ENCODE data around the gene NFIX. TPM values are rescaled to one million over a fixed set of nuclear protein-coding genes. Genes with fewer than 3 reads are reported as not detected.

Gene NFIX
- total RNA-seq, 4 donors from 2014 or later, result 32.3 to 81.2 (median 51.6) TPM

DNA sequence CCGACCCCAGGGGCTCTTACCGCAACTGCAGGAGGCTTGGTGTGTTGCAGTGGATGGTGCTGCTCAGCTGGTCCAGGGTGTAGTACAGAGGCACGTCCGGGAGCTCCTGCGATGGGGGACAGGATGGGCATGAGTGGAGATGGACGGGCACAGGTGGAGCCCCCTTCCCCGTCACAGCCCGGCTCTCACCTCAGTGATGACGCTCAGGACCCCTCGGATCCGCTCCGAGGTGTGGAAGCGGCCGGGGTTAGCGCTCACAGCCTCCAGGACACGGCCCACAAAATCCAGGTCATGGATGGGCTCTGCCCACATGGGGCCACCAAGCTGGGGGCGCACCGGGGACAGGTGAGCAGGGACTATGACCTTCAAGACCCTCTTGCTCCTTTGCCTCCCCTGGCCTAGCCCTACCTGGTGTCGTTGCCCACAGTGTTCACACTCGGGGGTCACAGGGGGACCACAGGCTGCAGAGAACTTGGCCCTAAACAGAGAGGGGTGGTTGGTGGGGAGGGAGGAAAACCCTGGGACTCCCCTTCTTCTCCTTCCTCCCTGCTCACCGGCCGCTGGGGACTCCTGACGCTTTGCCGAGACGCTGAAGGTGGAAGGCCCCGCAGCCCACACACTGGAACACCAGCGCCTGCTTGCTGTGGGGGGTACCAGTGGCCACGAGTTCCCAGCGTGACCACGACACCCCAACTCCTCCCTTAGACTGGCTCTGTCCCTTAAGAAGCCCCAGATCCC lies 114.3 kb downstream of the NFIX start:
- TF ChIP-seq, protein P1, sequence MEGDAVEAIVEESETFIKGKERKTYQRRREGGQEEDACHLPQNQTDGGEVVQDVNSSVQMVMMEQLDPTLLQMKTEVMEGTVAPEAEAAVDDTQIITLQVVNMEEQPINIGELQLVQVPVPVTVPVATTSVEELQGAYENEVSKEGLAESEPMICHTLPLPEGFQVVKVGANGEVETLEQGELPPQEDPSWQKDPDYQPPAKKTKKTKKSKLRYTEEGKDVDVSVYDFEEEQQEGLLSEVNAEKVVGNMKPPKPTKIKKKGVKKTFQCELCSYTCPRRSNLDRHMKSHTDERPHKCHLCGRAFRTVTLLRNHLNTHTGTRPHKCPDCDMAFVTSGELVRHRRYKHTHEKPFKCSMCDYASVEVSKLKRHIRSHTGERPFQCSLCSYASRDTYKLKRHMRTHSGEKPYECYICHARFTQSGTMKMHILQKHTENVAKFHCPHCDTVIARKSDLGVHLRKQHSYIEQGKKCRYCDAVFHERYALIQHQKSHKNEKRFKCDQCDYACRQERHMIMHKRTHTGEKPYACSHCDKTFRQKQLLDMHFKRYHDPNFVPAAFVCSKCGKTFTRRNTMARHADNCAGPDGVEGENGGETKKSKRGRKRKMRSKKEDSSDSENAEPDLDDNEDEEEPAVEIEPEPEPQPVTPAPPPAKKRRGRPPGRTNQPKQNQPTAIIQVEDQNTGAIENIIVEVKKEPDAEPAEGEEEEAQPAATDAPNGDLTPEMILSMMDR (IDR thresholded peaks at IDR 0.05), result no peak
- TF ChIP-seq POLR2A (IDR thresholded peaks at IDR 0.05), result no peak
- no peak overlapping the region for H3K27ac ChIP-seq
- intact Hi-C loops (cut with DNase I), result no loop called here
- peaks cover 0 to 5% (median 0%) of the 10 kb centered on the region in 3 donors for H3K4me1 ChIP-seq
- H3K4me3 ChIP-seq, result no peak overlapping the region
- peaks cover 0 to 87% (median 6%) of the 10 kb centered on the region in 3 donors for H3K36me3 ChIP-seq
- DNase-seq, result no peak
- no peaks in the 10 kb centered on the region for H3K9me3 ChIP-seq
- WGBS, 2 donors, result 92 to 94% methylated on average over 13 to 19 of the region's 30 CpGs
- no peaks in the 10 kb centered on the region for H3K27me3 ChIP-seq

GRCh38 chr19:13110099-13110610 lies 114.9 kb downstream of the NFIX start:
- Histone ChIP-seq H3K9me3 (no peaks in the 10 kb centered on the region), H3K27me3 (no peaks in the 10 kb centered on the region), H3K36me3 (peaks cover 0 to 88% (median 6%) of the 10 kb centered on the region in 3 donors), H3K4me3 (no peak overlapping the region), H3K27ac (no peak overlapping the region), H3K4me1 (peaks cover under 1 to 4% (median under 1%) of the 10 kb centered on the region in 3 donors)
- DNase-seq, result no peak
- no peak for TF ChIP-seq POLR2A (IDR thresholded peaks at IDR 0.05)
- TF ChIP-seq, protein P1 (IDR thresholded peaks at IDR 0.05), result no peak
- 60 to 95% methylated on average over 1 to 7 of the region's 15 CpGs for WGBS, 2 donors
- intact Hi-C loops (cut with DNase I), result no loop called here

DNA sequence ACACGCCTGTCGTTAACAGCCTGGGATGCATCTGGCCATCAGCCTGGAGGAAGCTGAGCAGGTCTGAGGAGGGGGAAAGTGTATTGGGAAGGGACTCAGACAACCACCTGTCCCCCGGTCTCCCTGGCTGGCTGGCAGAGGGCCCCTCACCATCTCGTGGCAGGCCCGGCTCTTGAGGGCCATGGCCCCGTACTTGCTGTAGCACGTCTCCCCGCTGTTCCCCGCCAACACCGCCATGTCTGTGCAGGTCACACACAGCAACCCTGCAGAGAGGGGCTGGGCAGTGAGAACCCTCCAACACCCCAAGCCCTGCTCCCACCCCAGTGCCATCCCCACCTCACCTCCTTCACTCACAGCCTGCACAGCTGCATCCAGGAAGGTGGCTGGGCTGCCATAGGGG lies 117.3 kb downstream of the NFIX start:
- Histone ChIP-seq H3K36me3 (peaks cover 0 to 69% (median 6%) of the 10 kb centered on the region in 3 donors), H3K27ac (no peak overlapping the region), H3K4me1 (peaks cover 10 to 26% (median 16%) of the 10 kb centered on the region in 3 donors), H3K27me3 (no peaks in the 10 kb centered on the region), H3K4me3 (no peak overlapping the region), H3K9me3 (no peaks in the 10 kb centered on the region)
- intact Hi-C loops (cut with DNase I), result no loop called here
- WGBS, 2 donors, result 81 to 94% methylated on average over 6 to 8 of the region's 10 CpGs
- TF ChIP-seq POLR2A (IDR thresholded peaks at IDR 0.05), result no peak
- TF ChIP-seq, protein P1 (IDR thresholded peaks at IDR 0.05), result no peak
- DNase-seq, result no peak

GRCh38 chr19:13115936-13116281 lies 120.6 kb downstream of the NFIX start:
- Histone ChIP-seq H3K9me3 (no peaks in the 10 kb centered on the region), H3K27ac (peak overlapping the region; percentile 86 to 90 (median 88)), H3K4me1 (peaks cover 33 to 53% (median 37%) of the 10 kb centered on the region in 3 donors), H3K27me3 (no peaks in the 10 kb centered on the region), H3K4me3 (peak overlapping the region; percentile 79 to 99 (median 98)), H3K36me3 (peaks cover 0 to 40% (median 0%) of the 10 kb centered on the region in 3 donors)
- 0% methylated on average over 5 of the region's 18 CpGs; no CpG with 5 or more reads in 1 of the 2 donors for WGBS, 2 donors
- TF ChIP-seq, protein P1 (IDR thresholded peaks at IDR 0.05), result no peak
- TF ChIP-seq POLR2A (IDR thresholded peaks at IDR 0.05), result no peak
- no peak for DNase-seq
- intact Hi-C loops (cut with DNase I), result no loop called here
